Mesenchymal stem cell (in vitro differentiated cells and primary cell): ENCODE results near the gene MAPKBP1.

Source experiments
- DNase-seq: peaks from one replicate; pipeline ENCODE4 v3.0.0-alpha.2; 2013
- H2AFZ ChIP-seq: one replicate; pipeline ENCODE4 v1.6.1; 2013; ENCODE audit warnings: low read depth, mild to moderate bottlenecking, control low read depth, inconsistent platforms, low read length, moderate library complexity
- H2AK5ac ChIP-seq: 2 replicates; pipeline ENCODE4 v1.6.1; 2013; ENCODE audit warnings: low read length, moderate library complexity, mild to moderate bottlenecking, inconsistent platforms; ENCODE audit not compliant: severe bottlenecking
- H2BK120ac ChIP-seq: one replicate; pipeline ENCODE4 v1.6.1; 2013; ENCODE audit warnings: low read depth, mild to moderate bottlenecking, inconsistent platforms, low read length, moderate library complexity
- H2BK12ac ChIP-seq, 2 experiments: one replicate each; pipeline ENCODE4 v1.6.1; 2013; ENCODE audit warnings: inconsistent platforms in 2 of 2, low read length in 2 of 2, mild to moderate bottlenecking in 2 of 2, moderate library complexity in 2 of 2, control low read depth in 1 of 2
- H2BK15ac ChIP-seq: one replicate; pipeline ENCODE4 v1.6.1; 2013; ENCODE audit warnings: mild to moderate bottlenecking, low read depth, inconsistent platforms; ENCODE audit not compliant: poor library complexity, severe bottlenecking
- H2BK5ac ChIP-seq: 2 replicates; pipeline ENCODE4 v1.6.1; 2013; ENCODE audit warnings: low read depth, mild to moderate bottlenecking, low read length, control low read depth, inconsistent platforms; ENCODE audit not compliant: poor library complexity, severe bottlenecking
- H3K14ac ChIP-seq, 2 experiments: one replicate each; pipeline ENCODE4 v1.6.1; 2013; ENCODE audit warnings: inconsistent platforms in 2 of 2, low read length in 2 of 2, control low read depth in 1 of 2, mild to moderate bottlenecking in 1 of 2, moderate library complexity in 1 of 2
- H3K18ac ChIP-seq, 2 experiments: one replicate each; pipeline ENCODE4 v1.6.1; 2013; ENCODE audit warnings: inconsistent platforms in 2 of 2, low read length in 2 of 2, control low read depth in 1 of 2, low read depth in 1 of 2, mild to moderate bottlenecking in 1 of 2
- H3K23ac ChIP-seq, 2 experiments: one replicate each; pipeline ENCODE4 v1.6.1; 2013; ENCODE audit warnings: inconsistent platforms in 2 of 2, low read length in 2 of 2, mild to moderate bottlenecking in 2 of 2, moderate library complexity in 2 of 2, control low read depth in 1 of 2
- H3K27ac ChIP-seq: 2 replicates; pipeline ENCODE4 v1.5.1; 2013; ENCODE audit warnings: mild to moderate bottlenecking, moderate library complexity, low read length, control low read depth, inconsistent platforms; ENCODE audit not compliant: poor library complexity, severe bottlenecking
- H3K27me3 ChIP-seq, 2 experiments: 2 replicates each; pipeline versions ENCODE4 v1.6.1 to v1.7.0; 2013; ENCODE audit warnings: low read length in 2 of 2, mild to moderate bottlenecking in 2 of 2, moderate library complexity in 2 of 2, control low read depth in 1 of 2, inconsistent platforms in 1 of 2; ENCODE audit not compliant: control insufficient read depth in 1 of 2, insufficient read depth in 1 of 2
- H3K36me3 ChIP-seq, 2 experiments: 2 replicates each; pipeline versions ENCODE4 v1.6.1 to v1.7.0; 2013; ENCODE audit warnings: low read length in 2 of 2, control low read depth in 1 of 2, inconsistent platforms in 1 of 2, low read depth in 1 of 2, mild to moderate bottlenecking in 1 of 2; ENCODE audit not compliant: insufficient read depth in 2 of 2, control insufficient read depth in 1 of 2
- H3K4ac ChIP-seq, 2 experiments: one replicate each; pipeline ENCODE4 v1.6.1; 2013; ENCODE audit warnings: inconsistent platforms in 2 of 2, low read length in 2 of 2, mild to moderate bottlenecking in 2 of 2, moderate library complexity in 2 of 2, control low read depth in 1 of 2, low read depth in 1 of 2
- H3K4me1 ChIP-seq: 2 replicates; pipeline ENCODE4 v1.6.1; 2013; ENCODE audit warnings: low read depth, low read length, control low read depth; ENCODE audit not compliant: control insufficient read depth, insufficient read depth
- H3K4me2 ChIP-seq: 2 replicates; pipeline ENCODE4 v1.6.1; 2013; ENCODE audit warnings: low read length, mild to moderate bottlenecking, inconsistent platforms; ENCODE audit not compliant: poor library complexity, severe bottlenecking
- H3K4me3 ChIP-seq, 2 experiments: 2 replicates each; pipeline versions ENCODE4 v1.5.1 to v1.7.0; 2013; ENCODE audit warnings: low read length in 2 of 2, mild to moderate bottlenecking in 2 of 2, control low read depth in 1 of 2, low read depth in 1 of 2; ENCODE audit not compliant: insufficient read depth in 1 of 2
- H3K79me1 ChIP-seq: replicated peaks from 2 replicates; pipeline ENCODE4 v1.6.1; 2013; ENCODE audit warnings: mild to moderate bottlenecking, control low read depth, low read length, inconsistent platforms; ENCODE audit not compliant: poor library complexity, severe bottlenecking
- H3K9ac ChIP-seq: 2 replicates; pipeline ENCODE4 v1.7.0; 2013; ENCODE audit warnings: mild to moderate bottlenecking, low read length, moderate library complexity
- H3K9me3 ChIP-seq: 2 replicates; pipeline ENCODE4 v1.7.0; 2013; ENCODE audit warnings: mild to moderate bottlenecking, low read length; ENCODE audit not compliant: control insufficient read depth
- H4K8ac ChIP-seq: one replicate; pipeline ENCODE4 v1.6.1; 2013; ENCODE audit warnings: inconsistent platforms, mild to moderate bottlenecking, low read length, moderate library complexity
- H4K91ac ChIP-seq: one replicate; pipeline ENCODE4 v1.6.1; 2013; ENCODE audit warnings: mild to moderate bottlenecking, low read length, inconsistent platforms
- whole genome bisulfite sequencing: methylation state at CpG from one replicate; pipeline ENCODE4 v1.1.7; 2013; ENCODE audit warnings: mixed read lengths; 5-methylcytosine and 5-hydroxymethylcytosine counted together

MAPKBP1 gene

GRCh38 chr15:41798607-41799487 is 24.6 kb downstream of the MAPKBP1 start:
- WGBS = 89% methylated on average over 9 of the region's 9 CpGs
- Histone ChIP-seq H2AFZ (no peak overlapping the region), H2BK15ac (no peak overlapping the region), H4K8ac (no peak overlapping the region), H3K18ac (no peak overlapping the region), H3K27ac (no peak overlapping the region), H3K36me3 (peaks cover 10 to 22% of the 10 kb centered on the region in 2 experiments), H3K4ac (no peak overlapping the region), H2BK120ac (no peak overlapping the region), H3K23ac (peak overlapping the region in 1 of 2 experiments; percentile 14), H3K4me3 (no peak overlapping the region), H3K27me3 (no peaks in the 10 kb centered on the region), H2BK12ac (peak overlapping the region in 1 of 2 experiments; percentile 73), H3K4me1 (peaks cover 11% of the 10 kb centered on the region), H3K79me1 (peaks cover 25% of the 10 kb centered on the region), H4K91ac (no peak overlapping the region), H2AK5ac (no peak overlapping the region), H3K14ac (peak overlapping the region in 1 of 2 experiments; percentile 18), H3K9ac (no peak overlapping the region), H2BK5ac (no peak overlapping the region), H3K9me3 (no peaks in the 10 kb centered on the region), H3K4me2 (no peak overlapping the region)
- no peak for DNase-seq

GRCh38 chr15:41799488-41799805 is 25.2 kb downstream of the MAPKBP1 start:
- H3K4ac ChIP-seq = no peak overlapping the region
- H2AK5ac ChIP-seq = no peak overlapping the region
- H3K27me3 ChIP-seq = no peaks in the 10 kb centered on the region
- H2AFZ ChIP-seq = no peak overlapping the region
- no peak overlapping the region for H2BK12ac ChIP-seq
- WGBS = 99% methylated on average over 5 of the region's 5 CpGs
- peaks cover 15% of the 10 kb centered on the region for H3K4me1 ChIP-seq
- H3K79me1 ChIP-seq = peaks cover 29% of the 10 kb centered on the region
- no peak for DNase-seq
- no peak overlapping the region for H2BK5ac ChIP-seq
- H4K8ac ChIP-seq = no peak overlapping the region
- no peak overlapping the region for H2BK15ac ChIP-seq
- H3K27ac ChIP-seq = no peak overlapping the region
- no peak overlapping the region for H3K18ac ChIP-seq
- no peak overlapping the region for H3K23ac ChIP-seq
- no peak overlapping the region for H4K91ac ChIP-seq
- no peak overlapping the region for H3K9ac ChIP-seq
- H2BK120ac ChIP-seq = no peak overlapping the region
- H3K4me2 ChIP-seq = no peak overlapping the region
- no peaks in the 10 kb centered on the region for H3K9me3 ChIP-seq
- H3K14ac ChIP-seq = no peak overlapping the region
- H3K36me3 ChIP-seq = peaks cover 10 to 22% of the 10 kb centered on the region in 2 experiments
- H3K4me3 ChIP-seq = no peak overlapping the region

- H3K23ac ChIP-seq = no peak overlapping the region
- WGBS = 100% methylated on average over 3 of the region's 3 CpGs
- no peak overlapping the region for H3K18ac ChIP-seq
- H3K4me2 ChIP-seq = no peak overlapping the region
- H2BK12ac ChIP-seq = no peak overlapping the region
- no peak overlapping the region for H4K8ac ChIP-seq
- H3K14ac ChIP-seq = no peak overlapping the region
- no peak overlapping the region for H3K4ac ChIP-seq
- H4K91ac ChIP-seq = no peak overlapping the region
- H2BK15ac ChIP-seq = no peak overlapping the region
- peaks cover 38% of the 10 kb centered on the region for H3K79me1 ChIP-seq
- no peak overlapping the region for H3K27ac ChIP-seq
- H3K27me3 ChIP-seq = no peaks in the 10 kb centered on the region
- H2BK5ac ChIP-seq = no peak overlapping the region
- no peaks in the 10 kb centered on the region for H3K9me3 ChIP-seq
- H2AFZ ChIP-seq = no peak overlapping the region
- H3K4me3 ChIP-seq = no peak overlapping the region
- peaks cover 16% of the 10 kb centered on the region for H3K4me1 ChIP-seq
- H2AK5ac ChIP-seq = no peak overlapping the region
- H3K9ac ChIP-seq = no peak overlapping the region
- no peak overlapping the region for H2BK120ac ChIP-seq
- DNase-seq = no peak
- peaks cover 15 to 31% of the 10 kb centered on the region in 2 experiments for H3K36me3 ChIP-seq
These were observed 26.9 kb downstream of the MAPKBP1 start for GRCh38 chr15:41801185-41801584.

GRCh38 chr15:41801850-41802455 is 27.7 kb downstream of the MAPKBP1 start:
- H3K4me1 ChIP-seq = peaks cover 23% of the 10 kb centered on the region

More at GRCh38 chr15:41801850-41802455, 27.7 kb downstream of the MAPKBP1 start:
- Histone ChIP-seq H2BK5ac (no peak overlapping the region), H3K27ac (peak overlapping the region; percentile 14), H3K9me3 (no peaks in the 10 kb centered on the region), H2BK12ac (no peak overlapping the region), H3K4ac (no peak overlapping the region), H3K27me3 (no peaks in the 10 kb centered on the region), H3K23ac (no peak overlapping the region), H3K36me3 (peaks cover 18 to 34% of the 10 kb centered on the region in 2 experiments), H4K91ac (no peak overlapping the region), H3K9ac (no peak overlapping the region), H2AFZ (no peak overlapping the region), H3K79me1 (peaks cover 43% of the 10 kb centered on the region), H3K14ac (no peak overlapping the region), H2BK15ac (no peak overlapping the region), H3K4me2 (no peak overlapping the region), H3K4me3 (no peak overlapping the region), H2AK5ac (no peak overlapping the region), H3K18ac (no peak overlapping the region), H4K8ac (no peak overlapping the region), H2BK120ac (no peak overlapping the region)
- 80% methylated on average over 1 of the region's 3 CpGs for WGBS
- no peak for DNase-seq
